ENCODE data around the gene CCT6A. TPM values are rescaled to one million over a fixed set of nuclear protein-coding genes. Genes with fewer than 3 reads are reported as not detected.
A peak's percentile ranks its signal among the peaks of the same experiment; 100 is the strongest.

CCT6A gene
- total and polyA plus RNA-seq, 9 of the 15 experiments (the other 6 are each of a cell fraction or from before 2014, with no cell fraction given) = 244 to 708 (median 387) TPM

- TF ChIP-seq, protein P1, sequence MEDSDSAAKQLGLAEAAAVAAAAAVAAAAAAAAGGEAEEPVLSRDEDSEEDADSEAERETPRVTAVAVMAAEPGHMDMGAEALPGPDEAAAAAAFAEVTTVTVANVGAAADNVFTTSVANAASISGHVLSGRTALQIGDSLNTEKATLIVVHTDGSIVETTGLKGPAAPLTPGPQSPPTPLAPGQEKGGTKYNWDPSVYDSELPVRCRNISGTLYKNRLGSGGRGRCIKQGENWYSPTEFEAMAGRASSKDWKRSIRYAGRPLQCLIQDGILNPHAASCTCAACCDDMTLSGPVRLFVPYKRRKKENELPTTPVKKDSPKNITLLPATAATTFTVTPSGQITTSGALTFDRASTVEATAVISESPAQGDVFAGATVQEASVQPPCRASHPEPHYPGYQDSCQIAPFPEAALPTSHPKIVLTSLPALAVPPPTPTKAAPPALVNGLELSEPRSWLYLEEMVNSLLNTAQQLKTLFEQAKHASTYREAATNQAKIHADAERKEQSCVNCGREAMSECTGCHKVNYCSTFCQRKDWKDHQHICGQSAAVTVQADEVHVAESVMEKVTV (CRISPR knock-in tag; IDR thresholded peaks at IDR 0.05) = no peak
- TF ChIP-seq SAFB (IDR thresholded peaks at IDR 0.05; ENCODE audit: borderline replicate concordance, low read depth, low read length) (peak; percentile 83; the same call in 1 of the 2 replicates), POLR3A (IDR thresholded peaks at IDR 0.05; ENCODE audit: borderline replicate concordance, extremely low read depth, insufficient read depth, insufficient read length) (no peak), NR2C1 (IDR thresholded peaks at IDR 0.05) (no peak), NR2C1 (tag; IDR thresholded peaks at IDR 0.05) (no peak), HLTF (IDR thresholded peaks at IDR 0.05) (no peak), FIP1L1 (IDR thresholded peaks at IDR 0.05; ENCODE audit: low read depth, low read length, poor library complexity, severe bottlenecking) (peak; percentile 45), NR2F6 (CRISPR knock-in tag; IDR thresholded peaks at IDR 0.05) (no peak), SIN3A (IDR thresholded peaks at IDR 0.05; ENCODE audit: borderline replicate concordance in 2 of 2, control insufficient read depth in 1 of 2, low read depth in 2 of 2, low read length in 2 of 2) (peak; percentile 14 to 51; a peak in 1 of 4 replicates), MYNN (IDR thresholded peaks at IDR 0.05) (0 out of 2 replicates have a peak, but pooled peaks have one; percentile 11), MYNN (CRISPR knock-in tag; IDR thresholded peaks at IDR 0.05) (no peak), ZBED1 (IDR thresholded peaks at IDR 0.05) (peak; percentile 68), ZNF444 (CRISPR knock-in tag; IDR thresholded peaks at IDR 0.05) (no peak), POLR2G (IDR thresholded peaks at IDR 0.05; ENCODE audit: low read depth, low read length) (peak; percentile 99), SFPQ (IDR thresholded peaks at IDR 0.05; ENCODE audit: low read depth, low read length) (no peak), HINFP (tag; conservative IDR thresholded peaks at IDR 0.05; ENCODE audit: low read depth) (no peak), KLF16 (IDR thresholded peaks at IDR 0.05) (no peak), KHSRP (IDR thresholded peaks at IDR 0.05) (no peak)
- TF ChIP-seq, protein P2, sequence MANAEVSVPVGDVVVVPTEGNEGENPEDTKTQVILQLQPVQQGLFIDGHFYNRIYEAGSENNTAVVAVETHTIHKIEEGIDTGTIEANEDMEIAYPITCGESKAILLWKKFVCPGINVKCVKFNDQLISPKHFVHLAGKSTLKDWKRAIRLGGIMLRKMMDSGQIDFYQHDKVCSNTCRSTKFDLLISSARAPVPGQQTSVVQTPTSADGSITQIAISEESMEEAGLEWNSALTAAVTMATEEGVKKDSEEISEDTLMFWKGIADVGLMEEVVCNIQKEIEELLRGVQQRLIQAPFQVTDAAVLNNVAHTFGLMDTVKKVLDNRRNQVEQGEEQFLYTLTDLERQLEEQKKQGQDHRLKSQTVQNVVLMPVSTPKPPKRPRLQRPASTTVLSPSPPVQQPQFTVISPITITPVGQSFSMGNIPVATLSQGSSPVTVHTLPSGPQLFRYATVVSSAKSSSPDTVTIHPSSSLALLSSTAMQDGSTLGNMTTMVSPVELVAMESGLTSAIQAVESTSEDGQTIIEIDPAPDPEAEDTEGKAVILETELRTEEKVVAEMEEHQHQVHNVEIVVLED (CRISPR knock-in tag; IDR thresholded peaks at IDR 0.05) = peak; percentile 97
- TF ChIP-seq, protein P3, sequence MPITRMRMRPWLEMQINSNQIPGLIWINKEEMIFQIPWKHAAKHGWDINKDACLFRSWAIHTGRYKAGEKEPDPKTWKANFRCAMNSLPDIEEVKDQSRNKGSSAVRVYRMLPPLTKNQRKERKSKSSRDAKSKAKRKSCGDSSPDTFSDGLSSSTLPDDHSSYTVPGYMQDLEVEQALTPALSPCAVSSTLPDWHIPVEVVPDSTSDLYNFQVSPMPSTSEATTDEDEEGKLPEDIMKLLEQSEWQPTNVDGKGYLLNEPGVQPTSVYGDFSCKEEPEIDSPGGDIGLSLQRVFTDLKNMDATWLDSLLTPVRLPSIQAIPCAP (CRISPR knock-in tag; IDR thresholded peaks at IDR 0.05; ENCODE audit: borderline replicate concordance) = 0 out of 2 replicates have a peak, but pooled peaks have one; percentile 28
Observed at GRCh38 chr7:56051339-56052191, at the start of gene CCT6A, which contains the start of gene PSPH (continued).
